ENCODE results near the gene KCNQ1OT1. TPM values are rescaled to one million over a fixed set of nuclear protein-coding genes. Genes with fewer than 3 reads are reported as not detected.

KCNQ1OT1 gene
- total and polyA plus RNA-seq, 12 donors, result 0.15 to 10.6 (median 1.1) TPM

- Histone ChIP-seq H3K4me3 (no peak overlapping the region), H3K27me3 (no peaks in the 10 kb centered on the region), H3K9me3 (replicated peaks in 1 of 3) (no peaks in the 10 kb centered on the region), H3K4me1 (replicated peaks in 1 of 2) (peaks cover 0 to 4% of the 10 kb centered on the region in 2 donors), H3K36me3 (replicated peaks in 1 of 2) (peaks cover 0 to 3% of the 10 kb centered on the region in 2 donors), H3K27ac (peak overlapping the region in 2 of 5 donors; percentile 41 to 74)
- 71 to 88% (median 79%) methylated on average over 10 to 11 of the region's 11 CpGs for WGBS, 4 donors
- intact Hi-C loops (cut with DNase I), result no loop called here
- DNase-seq, result no peak
- TF ChIP-seq CTCF (IDR thresholded peaks at IDR 0.05) (no peak), POLR2A (IDR thresholded peaks at IDR 0.05) (no peak)
Observed at GRCh38 chr11:2708151-2708581, 8.4 kb upstream of the KCNQ1OT1 start.

- no peak for TF ChIP-seq CTCF (IDR thresholded peaks at IDR 0.05)
- 83 to 93% (median 88%) methylated on average over 4 to 7 of the region's 7 CpGs for WGBS, 4 donors
Observed at GRCh38 chr11:2707736-2708135, 7.9 kb upstream of the KCNQ1OT1 start.

GRCh38 chr11:2706321-2706720 lies 6.5 kb upstream of the KCNQ1OT1 start:
- Histone ChIP-seq H3K4me1 (replicated peaks in 1 of 2) (peaks cover 0 to 5% of the 10 kb centered on the region in 2 donors), H3K4me3 (no peak overlapping the region), H3K9me3 (replicated peaks in 1 of 3) (no peaks in the 10 kb centered on the region), H3K27me3 (no peaks in the 10 kb centered on the region), H3K36me3 (replicated peaks in 1 of 2) (no peaks in the 10 kb centered on the region), H3K27ac (peak overlapping the region in 1 of 5 donors; percentile 37)
- no peak for TF ChIP-seq POLR2A (IDR thresholded peaks at IDR 0.05)
- TF ChIP-seq CTCF (IDR thresholded peaks at IDR 0.05), result no peak
- DNase-seq, result no peak
- 67 to 100% (median 92%) methylated on average over 1 of the region's 1 CpG for WGBS, 4 donors
- intact Hi-C loops (cut with DNase I), result no loop called here

More at GRCh38 chr11:2707736-2708135, 7.9 kb upstream of the KCNQ1OT1 start:
- intact Hi-C loops (cut with DNase I), result no loop called here
- no peak overlapping the region for H3K4me3 ChIP-seq
- H3K36me3 ChIP-seq (replicated peaks in 1 of 2), result no peaks in the 10 kb centered on the region
- no peaks in the 10 kb centered on the region for H3K9me3 ChIP-seq (replicated peaks in 1 of 3)
- H3K4me1 ChIP-seq (replicated peaks in 1 of 2), result peaks cover 0 to 4% of the 10 kb centered on the region in 2 donors
- no peaks in the 10 kb centered on the region for H3K27me3 ChIP-seq
- peak overlapping the region in 2 of 5 donors; percentile 41 to 74 for H3K27ac ChIP-seq
- DNase-seq, result no peak

- H3K9me3 ChIP-seq (replicated peaks in 1 of 3), result no peaks in the 10 kb centered on the region
- no peaks in the 10 kb centered on the region for H3K36me3 ChIP-seq (replicated peaks in 1 of 2)
- intact Hi-C loops (cut with DNase I), result no loop called here
- WGBS, 4 donors, result 82 to 92% (median 88%) methylated on average over 5 to 14 of the region's 14 CpGs
- H3K4me3 ChIP-seq, result no peak overlapping the region
- peaks cover 0 to 15% of the 10 kb centered on the region in 2 donors for H3K4me1 ChIP-seq (replicated peaks in 1 of 2)
- DNase-seq, result peak in 1 of 7 donors; percentile 15
- H3K27ac ChIP-seq, result no peak overlapping the region
- H3K27me3 ChIP-seq, result no peaks in the 10 kb centered on the region
- no peak for TF ChIP-seq POLR2A (IDR thresholded peaks at IDR 0.05)
- no peak for TF ChIP-seq CTCF (IDR thresholded peaks at IDR 0.05)
Observed at GRCh38 chr11:2704896-2705606, 5.3 kb upstream of the KCNQ1OT1 start.

Data from adrenal gland (tissue), 12 donors.